WERI-Rb-1 (cell line): ENCODE results near the gene APCDD1.
A peak's percentile ranks its signal among the peaks of the same experiment; 100 is the strongest.

ENCODE experiments used
- DNase-seq: peaks from one replicate; pipeline ENCODE4 v3.0.0-alpha.2; 2020
- H3K27ac ChIP-seq: fragments of 250-450 bp; sonication (Bioruptor Pico); 2 replicates; pipeline ENCODE4 v1.5.1; 2020; ENCODE audit warnings: mild to moderate bottlenecking, moderate library complexity
- H3K27me3 ChIP-seq: fragments of 250-450 bp; sonication (Bioruptor Pico); 2 replicates; pipeline ENCODE4 v1.5.1; 2021; ENCODE audit warnings: mild to moderate bottlenecking, low read depth, moderate library complexity; ENCODE audit not compliant: insufficient read depth, severe bottlenecking
- H3K36me3 ChIP-seq: fragments of 250-450 bp; sonication (Bioruptor Pico); 2 replicates; pipeline ENCODE4 v1.5.1; 2020; ENCODE audit warnings: mild to moderate bottlenecking, moderate library complexity
- H3K4me3 ChIP-seq: 2 replicates; pipeline ENCODE4 v1.5.1; 2011; ENCODE audit warnings: low read depth, mild to moderate bottlenecking, control low read depth, low read length
- H3K9me3 ChIP-seq: fragments of 250-450 bp; sonication (Bioruptor Pico); 2 replicates; pipeline ENCODE4 v1.5.1; 2021; ENCODE audit warnings: mild to moderate bottlenecking, moderate library complexity; ENCODE audit not compliant: severe bottlenecking
- CTCF ChIP-seq: IDR thresholded peaks from 2 replicates; pipeline ENCODE4 v1.5.1; 2011; ENCODE audit warnings: low read depth, mild to moderate bottlenecking, control low read depth, inconsistent platforms, low read length

Gene APCDD1

GRCh38 chr18:10519366-10519765 lies 64.9 kb downstream of the APCDD1 start:
- H3K27me3 ChIP-seq = no peaks in the 10 kb centered on the region
- H3K4me3 ChIP-seq = no peak overlapping the region
- no peaks in the 10 kb centered on the region for H3K36me3 ChIP-seq
- DNase-seq = no peak
- no peak overlapping the region; the same call in 1 of the 2 replicates for H3K27ac ChIP-seq
- no peak for TF ChIP-seq CTCF
- no peaks in the 10 kb centered on the region for H3K9me3 ChIP-seq

DNA sequence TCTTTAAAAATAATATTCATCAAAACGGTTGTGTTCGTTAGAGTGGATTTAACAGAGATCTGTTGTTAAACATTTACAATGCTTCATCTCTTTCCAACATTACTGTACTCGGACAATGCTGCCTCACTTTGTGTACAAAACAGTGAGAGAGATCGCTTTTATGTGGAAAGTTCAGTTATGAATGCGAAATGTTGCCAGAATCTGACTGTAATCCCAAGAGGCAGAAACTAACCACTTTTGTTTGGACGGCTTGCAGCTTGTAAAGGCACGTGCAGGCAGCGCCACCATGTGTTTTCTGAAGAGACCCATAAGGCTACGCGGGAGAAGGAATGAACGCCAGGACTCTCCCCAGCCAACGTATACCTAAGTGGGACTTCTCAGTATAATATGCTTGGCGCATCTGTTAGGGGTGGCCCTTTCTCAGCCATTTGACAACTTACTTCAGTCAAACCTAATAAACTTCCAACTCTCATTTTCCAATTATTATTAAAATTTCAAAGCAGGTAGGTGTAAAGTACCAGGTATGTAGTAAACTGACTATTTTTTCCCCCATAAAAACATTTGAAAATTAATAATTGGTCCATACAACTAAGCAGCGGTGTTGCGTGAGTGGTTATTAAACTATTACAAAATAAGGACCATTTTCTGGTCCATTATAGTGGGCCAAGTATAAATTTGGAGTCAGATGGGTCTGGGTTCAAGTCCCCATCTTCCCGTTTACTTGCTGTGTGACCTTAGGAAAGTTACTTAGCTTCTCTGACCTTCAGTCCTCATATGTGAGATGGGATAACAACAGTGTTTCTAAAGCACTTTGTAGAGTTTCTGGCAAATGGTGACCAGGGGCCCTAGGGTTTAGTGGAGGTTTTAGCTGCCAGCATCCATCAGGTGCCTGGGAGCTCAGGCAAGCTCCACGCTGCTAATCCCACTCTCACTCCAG lies 65.8 kb downstream of the APCDD1 start:
- Histone ChIP-seq H3K27ac (peak overlapping the region; percentile 21; the same call in 1 of the 2 replicates), H3K4me3 (no peak overlapping the region), H3K36me3 (no peaks in the 10 kb centered on the region), H3K9me3 (no peaks in the 10 kb centered on the region), H3K27me3 (no peaks in the 10 kb centered on the region)
- DNase-seq = peak; percentile 85
- peak; percentile 86 for TF ChIP-seq CTCF

GRCh38 chr18:10521566-10521965 lies 67.1 kb downstream of the APCDD1 start:
- H3K27me3 ChIP-seq = no peaks in the 10 kb centered on the region
- DNase-seq = no peak
- TF ChIP-seq CTCF = no peak
- no peak overlapping the region for H3K27ac ChIP-seq
- H3K9me3 ChIP-seq = no peaks in the 10 kb centered on the region
- H3K36me3 ChIP-seq = no peaks in the 10 kb centered on the region
- no peak overlapping the region for H3K4me3 ChIP-seq

DNA sequence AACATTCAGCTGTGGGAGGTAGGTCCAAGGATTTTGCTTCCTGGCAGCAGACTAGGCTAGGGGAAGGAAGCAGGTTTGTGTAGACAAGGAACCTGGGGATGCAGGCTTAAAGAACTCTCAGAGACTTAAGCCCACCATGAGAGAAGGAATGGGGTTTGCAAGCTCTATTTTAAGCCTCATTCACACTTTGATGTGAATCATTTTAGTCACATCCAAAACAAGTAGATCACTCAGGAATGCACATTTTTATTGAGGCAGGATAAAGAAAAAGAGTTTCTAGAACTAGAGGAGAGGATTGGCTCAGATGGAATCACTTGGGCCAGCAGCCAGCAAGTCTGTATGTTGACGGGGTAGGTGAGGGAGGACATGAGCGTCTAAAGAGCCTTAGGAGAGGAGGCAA lies 68.1 kb downstream of the APCDD1 start:
- DNase-seq = no peak
- no peak for TF ChIP-seq CTCF
- no peak overlapping the region for H3K27ac ChIP-seq
- no peaks in the 10 kb centered on the region for H3K27me3 ChIP-seq
- no peaks in the 10 kb centered on the region for H3K36me3 ChIP-seq
- no peaks in the 10 kb centered on the region for H3K9me3 ChIP-seq
- H3K4me3 ChIP-seq = no peak overlapping the region

DNA sequence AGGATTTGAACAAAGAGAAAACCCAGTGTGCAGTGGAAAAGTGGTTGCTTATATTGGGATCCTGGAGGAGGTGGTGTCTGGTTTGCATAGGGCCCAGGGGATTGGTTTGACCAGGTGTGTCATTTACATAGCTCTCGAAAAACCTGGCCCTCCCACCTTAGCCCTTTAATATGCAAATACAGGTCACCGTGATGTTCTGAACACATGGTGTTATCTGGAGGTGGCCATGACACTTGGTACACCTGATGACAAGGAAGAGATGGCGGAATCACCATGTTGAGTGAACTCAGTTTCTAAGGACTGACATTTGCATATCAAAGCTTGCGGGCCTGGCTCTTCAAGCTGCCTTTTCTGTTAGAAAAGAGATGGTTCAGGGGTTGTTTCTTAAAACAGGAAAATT lies 69.1 kb downstream of the APCDD1 start:
- H3K27ac ChIP-seq = no peak overlapping the region
- no peak for TF ChIP-seq CTCF
- no peaks in the 10 kb centered on the region for H3K27me3 ChIP-seq
- no peak overlapping the region for H3K4me3 ChIP-seq
- DNase-seq = no peak
- no peaks in the 10 kb centered on the region for H3K9me3 ChIP-seq
- H3K36me3 ChIP-seq = no peaks in the 10 kb centered on the region
